ENCODE data around the gene NEXMIF. TPM values are rescaled to one million over a fixed set of nuclear protein-coding genes. Genes with fewer than 3 reads are reported as not detected.
"Not testable (repeated sequence)": the region's sequence is repeated elsewhere in the genome, so short reads cannot be mapped to it uniquely, and the experiment has no call there.

The NEXMIF gene
- total RNA-seq: 1 to 10 TPM; 1.6 to 2.5 (median 2.1) TPM

DNA sequence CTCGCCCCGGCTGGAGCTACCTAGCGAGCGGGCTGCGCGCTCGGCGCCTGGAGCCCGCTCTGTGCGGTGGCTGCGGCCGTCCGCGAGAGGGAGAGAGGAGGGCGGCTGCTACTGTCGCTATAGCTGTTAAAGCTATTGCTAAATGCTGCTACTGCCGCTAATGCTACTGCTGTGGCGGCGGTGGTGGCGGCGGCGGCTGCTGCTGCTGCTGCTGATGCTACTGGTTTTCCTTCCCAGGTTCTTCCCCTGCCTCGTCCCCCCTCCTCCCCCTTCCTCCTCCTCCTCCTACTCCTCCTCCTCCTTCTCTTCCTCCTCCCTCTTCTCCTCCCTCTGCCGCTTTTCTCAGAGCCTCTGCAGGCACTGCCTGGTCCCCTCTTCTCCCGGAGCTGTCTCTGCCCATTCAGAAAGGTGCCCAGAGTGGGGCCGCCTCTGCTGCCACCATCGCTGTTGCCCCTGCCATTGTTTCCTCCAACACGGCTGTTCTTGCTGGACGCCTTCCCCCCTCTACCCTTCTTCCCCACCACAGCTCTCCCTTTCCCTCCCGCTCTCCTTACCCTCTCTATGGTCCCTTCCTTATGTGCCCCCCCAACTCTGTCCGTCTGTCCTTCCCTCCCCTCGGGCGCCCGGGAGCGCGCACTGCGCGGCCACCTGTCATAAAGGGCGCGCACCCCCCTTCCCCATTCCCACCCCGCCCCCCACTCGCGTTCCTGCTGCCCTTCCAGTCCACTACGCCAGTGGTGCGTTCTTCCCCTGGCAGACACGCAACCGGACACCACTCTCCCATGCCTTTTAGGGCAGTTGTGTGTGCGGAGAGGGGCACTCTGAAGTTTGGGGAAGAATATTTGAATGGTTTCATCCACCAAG lies at the start of gene NEXMIF:
TSS of gene NEXMIF (minus strand) at position 228 of the 864 bp plus-strand sequence.
- 3 to 4% methylated on average over 24 of the region's 48 CpGs for WGBS, 2 donors
- Histone ChIP-seq H3K27me3 (peaks cover 6% of the 10 kb centered on the region), H3K36me3 (no peaks in the 10 kb centered on the region), H3K4me1 (peaks cover 0 to 8% of the 10 kb centered on the region in 2 donors), H3K9me3 (no peaks in the 10 kb centered on the region), H3K27ac (peak within 1 kb of the TSS in 2 of 3 donors; percentile 33 to 40), H3K4me3 (replicated peaks in 1 of 3) (peak within 1 kb of the TSS in 2 of 3 donors; percentile 15 to 23)
- DNase-seq: peak; percentile 34 to 40
- intact Hi-C loops (cut with DNase I): no loop called here
- TF ChIP-seq, protein P1, sequence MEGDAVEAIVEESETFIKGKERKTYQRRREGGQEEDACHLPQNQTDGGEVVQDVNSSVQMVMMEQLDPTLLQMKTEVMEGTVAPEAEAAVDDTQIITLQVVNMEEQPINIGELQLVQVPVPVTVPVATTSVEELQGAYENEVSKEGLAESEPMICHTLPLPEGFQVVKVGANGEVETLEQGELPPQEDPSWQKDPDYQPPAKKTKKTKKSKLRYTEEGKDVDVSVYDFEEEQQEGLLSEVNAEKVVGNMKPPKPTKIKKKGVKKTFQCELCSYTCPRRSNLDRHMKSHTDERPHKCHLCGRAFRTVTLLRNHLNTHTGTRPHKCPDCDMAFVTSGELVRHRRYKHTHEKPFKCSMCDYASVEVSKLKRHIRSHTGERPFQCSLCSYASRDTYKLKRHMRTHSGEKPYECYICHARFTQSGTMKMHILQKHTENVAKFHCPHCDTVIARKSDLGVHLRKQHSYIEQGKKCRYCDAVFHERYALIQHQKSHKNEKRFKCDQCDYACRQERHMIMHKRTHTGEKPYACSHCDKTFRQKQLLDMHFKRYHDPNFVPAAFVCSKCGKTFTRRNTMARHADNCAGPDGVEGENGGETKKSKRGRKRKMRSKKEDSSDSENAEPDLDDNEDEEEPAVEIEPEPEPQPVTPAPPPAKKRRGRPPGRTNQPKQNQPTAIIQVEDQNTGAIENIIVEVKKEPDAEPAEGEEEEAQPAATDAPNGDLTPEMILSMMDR (IDR thresholded peaks at IDR 0.05): peak in 1 of 6 experiments; percentile 17
- TF ChIP-seq POLR2A (IDR thresholded peaks at IDR 0.05): peak in 1 of 2 donors; percentile 29

DNA sequence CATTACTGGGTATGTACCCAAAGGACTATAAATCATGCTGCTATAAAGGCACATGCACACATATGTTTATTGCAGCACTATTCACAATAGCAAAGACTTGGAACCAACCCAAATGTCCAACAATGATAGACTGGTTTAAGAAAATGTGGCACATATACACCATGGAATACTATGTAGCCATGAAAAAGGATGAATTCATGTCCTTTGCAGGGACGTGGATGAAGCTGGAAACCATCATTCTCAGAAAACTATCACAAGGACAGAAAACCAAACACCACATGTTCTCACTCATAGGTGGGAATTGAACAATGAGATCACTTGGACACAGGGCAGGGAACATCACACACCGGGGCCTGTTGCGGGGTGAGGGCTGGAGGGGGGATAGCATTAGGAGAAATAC lies 36.7 kb upstream of the NEXMIF start:
- H3K36me3 ChIP-seq; H3K27me3 ChIP-seq; H3K27ac ChIP-seq; H3K4me1 ChIP-seq; H3K9me3 ChIP-seq; H3K4me3 ChIP-seq (replicated peaks in 1 of 3); DNase-seq; intact Hi-C loops (cut with DNase I): not testable (repeated sequence)
- 75 to 88% methylated on average over 3 of the region's 3 CpGs for WGBS, 2 donors

DNA sequence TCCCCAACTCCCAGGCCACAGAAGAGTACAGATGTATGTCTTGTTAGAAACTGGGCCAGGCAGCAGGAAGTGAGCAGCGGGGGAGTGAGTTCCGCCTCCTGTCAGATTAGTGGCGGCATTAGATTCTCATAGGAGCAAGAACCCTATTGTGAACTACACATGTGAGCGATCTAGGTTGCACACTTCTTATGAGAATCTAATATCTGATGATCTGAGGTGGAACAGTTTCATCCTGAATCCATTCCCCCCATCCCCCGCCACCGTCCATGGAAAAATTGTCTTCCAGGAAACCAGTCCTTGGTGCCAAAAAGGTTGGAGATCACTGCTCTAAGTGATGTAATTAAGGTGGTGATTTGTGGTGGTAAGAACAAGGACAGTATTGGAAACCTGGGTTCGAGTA lies 24.5 kb upstream of the NEXMIF start:
- Histone ChIP-seq H3K4me3 (replicated peaks in 1 of 3) (no peak overlapping the region), H3K27ac (no peak overlapping the region), H3K4me1 (no peaks in the 10 kb centered on the region), H3K27me3 (no peaks in the 10 kb centered on the region), H3K36me3 (no peaks in the 10 kb centered on the region), H3K9me3 (no peaks in the 10 kb centered on the region)
- WGBS, 2 donors: 87 to 88% methylated on average over 6 to 7 of the region's 7 CpGs
- intact Hi-C loops (cut with DNase I): no loop called here
- TF ChIP-seq, protein P1 (IDR thresholded peaks at IDR 0.05): no peak
- TF ChIP-seq POLR2A (IDR thresholded peaks at IDR 0.05): no peak
- DNase-seq: no peak

DNA sequence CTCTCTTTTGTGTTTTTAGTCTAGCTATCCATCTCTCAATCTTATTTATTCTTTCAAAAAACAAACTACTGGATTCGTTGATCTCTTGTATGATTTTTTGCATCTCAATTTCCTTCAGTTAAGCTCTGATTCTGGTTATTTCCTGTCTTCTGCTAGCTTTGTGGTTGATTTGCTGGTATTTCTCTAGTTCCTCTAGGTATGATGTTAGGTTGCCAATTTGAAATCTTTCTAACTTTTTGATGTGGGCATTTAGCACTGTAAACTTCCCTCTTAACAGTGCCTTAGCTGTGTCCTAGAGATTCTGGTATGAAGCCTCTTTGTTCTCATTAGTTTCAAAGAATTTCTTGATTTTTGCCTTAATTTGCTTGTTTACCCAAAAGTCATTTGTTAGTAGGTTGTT lies 15.2 kb upstream of the NEXMIF start:
- WGBS, 2 donors: 78 to 81% methylated on average over 1 of the region's 1 CpG
- no peaks in the 10 kb centered on the region for H3K4me1 ChIP-seq
- no peaks in the 10 kb centered on the region for H3K36me3 ChIP-seq
- no peaks in the 10 kb centered on the region for H3K9me3 ChIP-seq
- TF ChIP-seq, protein P1 (IDR thresholded peaks at IDR 0.05): no peak
- TF ChIP-seq POLR2A (IDR thresholded peaks at IDR 0.05): no peak
- no peak overlapping the region for H3K4me3 ChIP-seq (replicated peaks in 1 of 3)
- no peaks in the 10 kb centered on the region for H3K27me3 ChIP-seq
- H3K27ac ChIP-seq: no peak overlapping the region
- DNase-seq: no peak
- intact Hi-C loops (cut with DNase I): no loop called here

DNA sequence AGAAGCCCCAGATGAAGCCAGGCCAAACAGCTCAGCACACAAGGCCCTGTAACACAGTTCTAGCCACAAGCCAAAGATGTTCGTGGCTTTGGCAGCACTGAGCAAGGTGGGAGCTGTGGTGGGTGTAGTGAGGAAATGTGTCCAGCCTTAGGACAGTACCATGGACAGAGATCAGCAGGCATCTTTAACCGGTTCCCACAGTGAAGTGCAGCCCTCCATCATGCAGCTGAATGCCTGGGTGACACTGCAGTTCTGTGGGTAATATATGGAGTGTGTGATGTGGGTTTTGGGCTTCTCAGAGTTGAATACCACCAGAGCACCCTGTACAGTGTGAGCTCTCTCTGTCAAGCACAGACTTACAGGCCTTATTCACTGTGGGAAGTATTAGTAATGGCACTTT lies 6.0 kb upstream of the NEXMIF start:
- no peak for DNase-seq
- Histone ChIP-seq H3K27me3 (no peaks in the 10 kb centered on the region), H3K4me3 (replicated peaks in 1 of 3) (no peak overlapping the region), H3K27ac (no peak overlapping the region), H3K9me3 (no peaks in the 10 kb centered on the region), H3K36me3 (no peaks in the 10 kb centered on the region), H3K4me1 (no peaks in the 10 kb centered on the region)
- intact Hi-C loops (cut with DNase I): no loop called here
- WGBS, 2 donors: 8% methylated on average over 2 of the region's 2 CpGs; no CpG with 5 or more reads in 1 of the 2 donors
- TF ChIP-seq, protein P1 (IDR thresholded peaks at IDR 0.05): no peak
- no peak for TF ChIP-seq POLR2A (IDR thresholded peaks at IDR 0.05)

Measured in thyroid gland (tissue), 4 donors.